OCI-LY1 (cell line): ENCODE measurements around the gene CELF2.

Source experiments
- H2AFZ ChIP-seq: fragments of 200-600 bp; sonication (generic), shearing (Covaris generic); 2 replicates; pipeline ENCODE4 v1.6.0; 2014; ENCODE audit warnings: antibody characterized with exemption, mild to moderate bottlenecking, low read length
- H3F3A ChIP-seq: fragments of 200-600 bp; sonication (generic), shearing (Covaris generic); 2 replicates; pipeline ENCODE4 v1.6.0; 2014; ENCODE audit warnings: mild to moderate bottlenecking, antibody characterized with exemption, low read length, moderate library complexity; ENCODE audit not compliant: insufficient read depth
- H3K27ac ChIP-seq: fragments of 200-600 bp; sonication (generic); 2 replicates; pipeline ENCODE4 v1.5.1; 2014; ENCODE audit warnings: low read length, mixed run types, mild to moderate bottlenecking, low read depth; ENCODE audit not compliant: poor library complexity, severe bottlenecking
- H3K27me3 ChIP-seq: fragments of 200-600 bp; sonication (generic); 2 replicates; pipeline ENCODE4 v1.6.0; 2014; ENCODE audit warnings: antibody characterized with exemption, mild to moderate bottlenecking, low read length, moderate library complexity; ENCODE audit not compliant: insufficient read depth
- H3K36me3 ChIP-seq: fragments of 200-600 bp; sonication (generic); 2 replicates; pipeline ENCODE4 v1.6.1; 2014; ENCODE audit warnings: mild to moderate bottlenecking, antibody characterized with exemption, low read length, moderate library complexity, mixed read lengths; ENCODE audit not compliant: insufficient read depth
- H3K4me1 ChIP-seq: fragments of 200-600 bp; sonication (generic); 2 replicates; pipeline ENCODE4 v1.5.1; 2014; ENCODE audit warnings: mild to moderate bottlenecking, low read length, moderate library complexity; ENCODE audit not compliant: insufficient read depth, severe bottlenecking
- H3K4me2 ChIP-seq: fragments of 200-600 bp; sonication (generic), shearing (Covaris generic); 2 replicates; pipeline ENCODE4 v1.6.1; 2014; ENCODE audit warnings: low read length
- H3K4me3 ChIP-seq: fragments of 200-600 bp; sonication (generic); 2 replicates; pipeline ENCODE4 v1.5.1; 2014; ENCODE audit warnings: low read length, low read depth, mild to moderate bottlenecking, mixed read lengths; ENCODE audit not compliant: poor library complexity, severe bottlenecking
- H3K79me2 ChIP-seq: fragments of 200-600 bp; shearing (Covaris generic); 2 replicates; pipeline ENCODE4 v1.6.1; 2016; ENCODE audit warnings: mixed run types, low read length, mixed read lengths; ENCODE audit not compliant: insufficient read depth
- H3K9ac ChIP-seq: fragments of 200-600 bp; sonication (generic), shearing (Covaris generic); 2 replicates; pipeline ENCODE4 v1.6.1; 2014; ENCODE audit warnings: mild to moderate bottlenecking, low read length, mixed read lengths
- H3K9me2 ChIP-seq: fragments of 200-600 bp; sonication (generic), shearing (Covaris generic); 2 replicates; pipeline ENCODE4 v1.6.1; 2014; ENCODE audit warnings: low read depth, mild to moderate bottlenecking, low read length, mixed read lengths
- H3K9me3 ChIP-seq: fragments of 200-600 bp; shearing (Covaris generic); 2 replicates; pipeline ENCODE4 v1.6.1; 2014; ENCODE audit warnings: low read length, mixed read lengths
- H4K20me1 ChIP-seq: fragments of 200-600 bp; sonication (generic), shearing (Covaris generic); 2 replicates; pipeline ENCODE4 v1.6.0; 2016; ENCODE audit warnings: mild to moderate bottlenecking, low read length; ENCODE audit not compliant: insufficient read depth
- EZH2 ChIP-seq: fragments of 200-600 bp; sonication (generic), shearing (Covaris generic); IDR thresholded peaks from 2 replicates; pipeline ENCODE4 v1.8.0; 2017; ENCODE audit warnings: borderline replicate concordance, mixed run types, mild to moderate bottlenecking, antibody characterized with exemption, low read length, moderate library complexity, mixed read lengths
- TF ChIP-seq, protein P1 (sequence below): fragments of 200-600 bp; sonication (generic), shearing (Covaris generic); IDR thresholded peaks from 2 replicates; pipeline ENCODE4 v1.5.1; 2017; ENCODE audit warnings: mild to moderate bottlenecking, antibody characterized with exemption, low read length, moderate library complexity, mixed read lengths

The CELF2 gene

GRCh38 chr10:10987111-10987510 is 30.6 kb upstream of the CELF2 start:
- Histone ChIP-seq H3K9ac (no peak overlapping the region), H3K27me3 (no peaks in the 10 kb centered on the region), H3K79me2 (no peaks in the 10 kb centered on the region), H2AFZ (no peak overlapping the region), H3F3A (no peaks in the 10 kb centered on the region), H3K36me3 (no peaks in the 10 kb centered on the region), H3K27ac (no peak overlapping the region), H4K20me1 (no peaks in the 10 kb centered on the region), H3K4me1 (no peaks in the 10 kb centered on the region), H3K9me2 (no peaks in the 10 kb centered on the region), H3K4me3 (no peak overlapping the region), H3K9me3 (no peaks in the 10 kb centered on the region), H3K4me2 (no peak overlapping the region)
- TF ChIP-seq EZH2 = no peak
- TF ChIP-seq, protein P1, sequence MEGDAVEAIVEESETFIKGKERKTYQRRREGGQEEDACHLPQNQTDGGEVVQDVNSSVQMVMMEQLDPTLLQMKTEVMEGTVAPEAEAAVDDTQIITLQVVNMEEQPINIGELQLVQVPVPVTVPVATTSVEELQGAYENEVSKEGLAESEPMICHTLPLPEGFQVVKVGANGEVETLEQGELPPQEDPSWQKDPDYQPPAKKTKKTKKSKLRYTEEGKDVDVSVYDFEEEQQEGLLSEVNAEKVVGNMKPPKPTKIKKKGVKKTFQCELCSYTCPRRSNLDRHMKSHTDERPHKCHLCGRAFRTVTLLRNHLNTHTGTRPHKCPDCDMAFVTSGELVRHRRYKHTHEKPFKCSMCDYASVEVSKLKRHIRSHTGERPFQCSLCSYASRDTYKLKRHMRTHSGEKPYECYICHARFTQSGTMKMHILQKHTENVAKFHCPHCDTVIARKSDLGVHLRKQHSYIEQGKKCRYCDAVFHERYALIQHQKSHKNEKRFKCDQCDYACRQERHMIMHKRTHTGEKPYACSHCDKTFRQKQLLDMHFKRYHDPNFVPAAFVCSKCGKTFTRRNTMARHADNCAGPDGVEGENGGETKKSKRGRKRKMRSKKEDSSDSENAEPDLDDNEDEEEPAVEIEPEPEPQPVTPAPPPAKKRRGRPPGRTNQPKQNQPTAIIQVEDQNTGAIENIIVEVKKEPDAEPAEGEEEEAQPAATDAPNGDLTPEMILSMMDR = no peak

DNA sequence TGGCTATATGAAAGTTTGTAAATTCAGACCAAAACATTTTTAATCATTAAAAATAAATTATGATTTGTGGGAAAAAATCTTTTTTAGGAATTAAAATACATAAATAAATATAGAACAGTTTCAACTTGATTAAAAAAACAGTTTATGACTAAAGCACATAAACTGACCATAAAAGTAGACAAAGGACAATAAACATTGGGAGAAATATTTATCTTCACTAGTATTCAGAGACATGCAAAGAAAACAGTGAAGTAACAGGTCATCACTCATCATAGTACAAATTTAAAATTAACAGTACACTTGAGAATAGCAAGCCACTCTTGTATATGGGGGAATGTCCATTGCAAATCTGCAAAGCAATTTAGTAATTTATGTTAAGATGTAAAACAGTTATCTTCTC is 28.0 kb upstream of the CELF2 start:
- Histone ChIP-seq H3K4me1 (no peaks in the 10 kb centered on the region), H3K4me2 (no peak overlapping the region), H3K9ac (no peak overlapping the region), H3F3A (no peaks in the 10 kb centered on the region), H3K79me2 (no peaks in the 10 kb centered on the region), H3K36me3 (no peaks in the 10 kb centered on the region), H3K27ac (no peak overlapping the region), H3K9me3 (no peaks in the 10 kb centered on the region), H3K4me3 (no peak overlapping the region), H3K27me3 (no peaks in the 10 kb centered on the region), H4K20me1 (no peaks in the 10 kb centered on the region), H2AFZ (no peak overlapping the region), H3K9me2 (no peaks in the 10 kb centered on the region)
- TF ChIP-seq EZH2 = no peak
- TF ChIP-seq, protein P1 = no peak

GRCh38 chr10:10991144-10991543 is 26.5 kb upstream of the CELF2 start:
- Histone ChIP-seq H3K4me3 (no peak overlapping the region), H3K79me2 (no peaks in the 10 kb centered on the region), H3K4me2 (no peak overlapping the region), H2AFZ (no peak overlapping the region), H3K9me2 (no peaks in the 10 kb centered on the region), H3K4me1 (no peaks in the 10 kb centered on the region), H3K36me3 (no peaks in the 10 kb centered on the region), H4K20me1 (no peaks in the 10 kb centered on the region), H3K9ac (no peak overlapping the region), H3K9me3 (no peaks in the 10 kb centered on the region), H3F3A (no peaks in the 10 kb centered on the region), H3K27ac (no peak overlapping the region), H3K27me3 (no peaks in the 10 kb centered on the region)
- TF ChIP-seq, protein P1 = no peak
- no peak for TF ChIP-seq EZH2
